WTC11 (cell line): Measurements from ENCODE around the gene LMTK2. TPM values are rescaled to one million over a fixed set of nuclear protein-coding genes. Genes with fewer than 3 reads are reported as not detected.

Experiments used
- ATAC-seq: fragments of 200-7000 bp; cut with Tn5 transposase; 2 replicates; pipeline ENCODE4 v1.10.0; 2021; ENCODE audit warnings: mild to moderate bottlenecking, moderate library complexity
- CTCF ChIA-PET: fragments of 300-600 bp; sonication (Branson Sonifier 250); formaldehyde crosslinking; loops from one replicate; lab custom pipeline; 2021; ENCODE audit warnings: antibody characterized with exemption; lab: Charles Lee
- POLR2A ChIA-PET: fragments of 350-600 bp; sonication (Branson Sonifier 250); formaldehyde crosslinking; loops from one replicate; lab custom pipeline; 2021; ENCODE audit warnings: antibody characterized with exemption; lab: Charles Lee
- DNase-seq: peaks from one replicate; pipeline ENCODE4 v3.0.0; 2021; ENCODE audit warnings: low spot score
- H3K27ac Mint-ChIP-seq: 2 replicates; pipeline ENCODE4 v1.8.0; 2021; ENCODE audit warnings: mixed read lengths
- H3K27me3 Mint-ChIP-seq: 2 replicates; pipeline ENCODE4 v1.8.0; 2021; ENCODE audit warnings: low read depth, mild to moderate bottlenecking, moderate library complexity, mixed read lengths
- H3K36me3 Mint-ChIP-seq: 2 replicates; pipeline ENCODE4 v1.8.0; 2021; ENCODE audit warnings: mixed read lengths
- H3K4me1 Mint-ChIP-seq: 2 replicates; pipeline ENCODE4 v1.8.0; 2022; ENCODE audit warnings: mixed read lengths
- H3K4me3 Mint-ChIP-seq: 2 replicates; pipeline ENCODE4 v1.8.0; 2021; ENCODE audit warnings: mild to moderate bottlenecking, moderate library complexity, mixed read lengths
- H3K9me3 Mint-ChIP-seq: 2 replicates; pipeline ENCODE4 v1.8.0; 2021; ENCODE audit warnings: mixed read lengths
- EMX1 ChIP-seq: fragments of 250-450 bp; sonication (Bioruptor Pico); IDR thresholded peaks from 2 replicates; pipeline ENCODE4 v1.8.0; 2021; ENCODE audit warnings: mild to moderate bottlenecking
- FOXP1 ChIP-seq: sonication (generic); formaldehyde crosslinking; IDR thresholded peaks from 2 replicates; pipeline ENCODE4 v1.8.0; 2022; ENCODE audit warnings: missing genetic modification reagents, mild to moderate bottlenecking, moderate library complexity, borderline replicate concordance
- JAZF1 ChIP-seq: fragments of 250-450 bp; sonication (Bioruptor Pico); IDR thresholded peaks from 2 replicates; pipeline ENCODE4 v1.9.0; 2021; ENCODE audit warnings: moderate library complexity, mild to moderate bottlenecking, inconsistent platforms
- JUN ChIP-seq: sonication (generic); formaldehyde crosslinking; IDR thresholded peaks from 2 replicates; pipeline ENCODE4 v1.8.0; 2023; ENCODE audit warnings: mild to moderate bottlenecking, missing genetic modification reagents
- MXD4 ChIP-seq: fragments of 250-450 bp; sonication (Bioruptor Pico); IDR thresholded peaks from 2 replicates; pipeline ENCODE4 v1.8.0; 2021; ENCODE audit warnings: mild to moderate bottlenecking, moderate library complexity, borderline replicate concordance
- RELA ChIP-seq: sonication (generic); formaldehyde crosslinking; IDR thresholded peaks from 2 replicates; pipeline ENCODE4 v1.8.1; 2022; ENCODE audit warnings: missing genetic modification reagents, mild to moderate bottlenecking, borderline replicate concordance
- RORB ChIP-seq: fragments of 250-450 bp; sonication (Bioruptor Pico); IDR thresholded peaks from 2 replicates; pipeline ENCODE4 v1.9.0; 2021; ENCODE audit warnings: mild to moderate bottlenecking
- SMAD3 ChIP-seq: sonication (generic); formaldehyde crosslinking; IDR thresholded peaks from 2 replicates; pipeline ENCODE4 v1.8.0; 2022; ENCODE audit warnings: missing genetic modification reagents, mild to moderate bottlenecking, borderline replicate concordance
- SMAD4 ChIP-seq: sonication (generic); formaldehyde crosslinking; IDR thresholded peaks from 2 replicates; pipeline ENCODE4 v1.8.0; 2022; ENCODE audit warnings: mild to moderate bottlenecking, missing genetic modification reagents
- TEAD1 ChIP-seq: sonication (generic); formaldehyde crosslinking; IDR thresholded peaks from 2 replicates; pipeline ENCODE4 v1.8.0; 2022; ENCODE audit warnings: mild to moderate bottlenecking, missing genetic modification reagents
- ZNF317 ChIP-seq: sonication (generic); formaldehyde crosslinking; IDR thresholded peaks from 2 replicates; pipeline ENCODE4 v1.8.1; 2023; ENCODE audit warnings: low read depth, mild to moderate bottlenecking, moderate library complexity, missing genetic modification reagents, borderline replicate concordance
- total RNA-seq: library from RNA; stranded (reverse); gene quantifications from 3 replicates; pipeline ENCODE4 v1.2.3, GENCODE V29; 2021
- TF ChIP-seq, protein P1 (sequence below): fragments of 250-450 bp; sonication (Bioruptor Pico); conservative IDR thresholded peaks from 2 replicates; pipeline ENCODE4 v1.9.0; 2021; ENCODE audit warnings: mild to moderate bottlenecking
- TF ChIP-seq, protein P2 (sequence below): sonication (generic); formaldehyde crosslinking; IDR thresholded peaks from 2 replicates; pipeline ENCODE4 v1.8.0; 2022; ENCODE audit warnings: mild to moderate bottlenecking, missing genetic modification reagents
- TF ChIP-seq, protein P3 (sequence below): sonication (generic); formaldehyde crosslinking; IDR thresholded peaks from 2 replicates; pipeline ENCODE4 v1.8.0; 2023; ENCODE audit warnings: missing genetic modification reagents, mild to moderate bottlenecking, borderline replicate concordance
- TF ChIP-seq, protein P4 (sequence below): sonication (generic); formaldehyde crosslinking; IDR thresholded peaks from 2 replicates; pipeline ENCODE4 v1.8.0; 2022; ENCODE audit warnings: mild to moderate bottlenecking, missing genetic modification reagents
- TF ChIP-seq, protein P5 (sequence below): sonication (generic); formaldehyde crosslinking; IDR thresholded peaks from 2 replicates; pipeline ENCODE4 v1.8.1; 2022; ENCODE audit warnings: mild to moderate bottlenecking, moderate library complexity, missing genetic modification reagents
- TF ChIP-seq, protein P6 (sequence below): fragments of 200-600 bp; IDR thresholded peaks from 2 replicates; pipeline ENCODE4 v1.8.0; 2022; ENCODE audit warnings: antibody characterized with exemption
- TF ChIP-seq, protein P7 (sequence below): sonication (generic); formaldehyde crosslinking; IDR thresholded peaks from 2 replicates; pipeline ENCODE4 v1.8.1; 2023; ENCODE audit warnings: mild to moderate bottlenecking, missing genetic modification reagents

Gene LMTK2
- total RNA-seq, 1 experiment from 2014 or later, result 24.3 TPM

DNA sequence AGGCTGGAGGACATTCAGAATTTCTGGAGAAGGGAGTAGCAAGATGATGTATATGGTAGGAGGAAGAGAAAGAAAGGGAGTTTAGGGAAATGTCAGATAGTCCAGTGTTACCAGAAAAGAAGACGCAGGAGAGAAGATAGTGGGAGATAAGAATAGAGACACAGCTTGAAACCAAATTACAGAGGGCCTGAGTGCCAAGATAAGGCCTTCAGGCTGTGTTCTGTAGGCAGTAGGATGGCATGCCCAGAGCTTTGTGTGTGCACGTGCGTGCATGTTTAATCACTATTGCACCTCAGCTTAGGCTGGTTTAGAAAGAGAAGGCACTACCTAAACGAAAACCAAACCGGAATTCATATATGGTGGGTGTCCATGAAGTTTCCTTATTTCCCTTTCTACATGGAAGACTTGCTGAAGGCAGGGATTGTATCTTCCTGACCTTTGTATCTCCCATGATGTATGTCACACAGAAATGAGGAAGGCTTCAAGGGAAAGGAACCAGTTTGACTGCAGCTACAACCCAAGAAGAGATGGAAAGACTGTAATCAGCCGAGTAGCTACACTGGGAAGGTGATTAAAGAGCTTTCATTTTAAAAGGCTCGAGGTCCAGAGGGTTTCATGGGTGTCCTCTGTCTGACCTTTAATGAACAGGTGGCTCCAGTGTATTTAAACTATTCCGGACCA lies 68.7 kb downstream of the LMTK2 start:
- Mint-ChIP-seq H3K4me1 (peaks cover 15% of the 10 kb centered on the region), H3K36me3 (peaks cover 16% of the 10 kb centered on the region; the same call in 1 of the 2 replicates), H3K4me3 (no peak overlapping the region), H3K27me3 (no peaks in the 10 kb centered on the region)
- ChIA-PET POLR2A (no interaction called here), CTCF (interaction anchor here (1.7 to 4.1 kb wide), 2 partner anchors 10 to 153 kb away, joined by 6 to 19 read pairs; no protein-coding TSS in a partner anchor)
- TF ChIP-seq RELA (CRISPR knock-in tag) (no peak), MXD4 (CRISPR knock-in tag) (no peak), SMAD3 (no peak), TEAD1 (CRISPR knock-in tag) (no peak), JAZF1 (CRISPR knock-in tag) (no peak), FOXP1 (no peak), ZNF317 (CRISPR knock-in tag) (no peak), RORB (CRISPR knock-in tag) (no peak), JUN (CRISPR knock-in tag) (no peak)
- TF ChIP-seq, protein P1, sequence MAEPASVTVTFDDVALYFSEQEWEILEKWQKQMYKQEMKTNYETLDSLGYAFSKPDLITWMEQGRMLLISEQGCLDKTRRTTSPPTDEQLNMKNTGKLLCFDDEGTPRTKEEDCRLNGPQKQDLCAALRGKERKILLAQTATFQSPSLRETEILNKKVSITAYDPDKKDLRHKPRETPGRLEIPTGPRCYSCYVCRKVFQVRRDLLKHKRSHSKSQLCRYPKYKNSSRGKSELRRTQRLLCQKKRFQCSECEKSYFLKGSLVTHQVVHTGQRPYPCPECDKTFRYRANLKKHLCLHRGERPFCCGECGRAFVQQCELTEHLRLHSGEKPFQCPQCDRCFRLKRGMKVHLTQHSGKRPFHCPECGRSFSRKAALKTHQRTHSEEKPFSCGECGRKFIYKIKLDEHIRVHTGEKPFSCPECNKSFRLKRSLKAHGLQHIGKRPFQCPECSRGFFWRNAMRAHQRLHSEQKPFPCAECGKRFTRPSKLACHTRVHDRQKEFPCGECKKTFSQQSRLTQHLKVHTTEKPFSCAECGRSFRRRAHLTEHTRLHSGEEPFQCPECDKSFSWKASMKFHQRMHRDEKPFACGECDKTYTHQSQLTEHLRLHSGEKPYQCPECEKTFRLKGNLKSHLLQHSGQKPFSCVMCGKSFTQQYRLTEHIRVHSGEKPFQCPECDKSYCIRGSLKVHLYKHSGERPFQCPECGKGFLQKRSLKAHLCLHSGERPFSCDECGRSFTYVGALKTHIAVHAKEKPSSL (CRISPR knock-in tag), result no peak
- TF ChIP-seq, protein P2, sequence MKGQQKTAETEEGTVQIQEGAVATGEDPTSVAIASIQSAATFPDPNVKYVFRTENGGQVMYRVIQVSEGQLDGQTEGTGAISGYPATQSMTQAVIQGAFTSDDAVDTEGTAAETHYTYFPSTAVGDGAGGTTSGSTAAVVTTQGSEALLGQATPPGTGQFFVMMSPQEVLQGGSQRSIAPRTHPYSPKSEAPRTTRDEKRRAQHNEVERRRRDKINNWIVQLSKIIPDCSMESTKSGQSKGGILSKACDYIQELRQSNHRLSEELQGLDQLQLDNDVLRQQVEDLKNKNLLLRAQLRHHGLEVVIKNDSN (CRISPR knock-in tag), result no peak
- TF ChIP-seq, protein P3, sequence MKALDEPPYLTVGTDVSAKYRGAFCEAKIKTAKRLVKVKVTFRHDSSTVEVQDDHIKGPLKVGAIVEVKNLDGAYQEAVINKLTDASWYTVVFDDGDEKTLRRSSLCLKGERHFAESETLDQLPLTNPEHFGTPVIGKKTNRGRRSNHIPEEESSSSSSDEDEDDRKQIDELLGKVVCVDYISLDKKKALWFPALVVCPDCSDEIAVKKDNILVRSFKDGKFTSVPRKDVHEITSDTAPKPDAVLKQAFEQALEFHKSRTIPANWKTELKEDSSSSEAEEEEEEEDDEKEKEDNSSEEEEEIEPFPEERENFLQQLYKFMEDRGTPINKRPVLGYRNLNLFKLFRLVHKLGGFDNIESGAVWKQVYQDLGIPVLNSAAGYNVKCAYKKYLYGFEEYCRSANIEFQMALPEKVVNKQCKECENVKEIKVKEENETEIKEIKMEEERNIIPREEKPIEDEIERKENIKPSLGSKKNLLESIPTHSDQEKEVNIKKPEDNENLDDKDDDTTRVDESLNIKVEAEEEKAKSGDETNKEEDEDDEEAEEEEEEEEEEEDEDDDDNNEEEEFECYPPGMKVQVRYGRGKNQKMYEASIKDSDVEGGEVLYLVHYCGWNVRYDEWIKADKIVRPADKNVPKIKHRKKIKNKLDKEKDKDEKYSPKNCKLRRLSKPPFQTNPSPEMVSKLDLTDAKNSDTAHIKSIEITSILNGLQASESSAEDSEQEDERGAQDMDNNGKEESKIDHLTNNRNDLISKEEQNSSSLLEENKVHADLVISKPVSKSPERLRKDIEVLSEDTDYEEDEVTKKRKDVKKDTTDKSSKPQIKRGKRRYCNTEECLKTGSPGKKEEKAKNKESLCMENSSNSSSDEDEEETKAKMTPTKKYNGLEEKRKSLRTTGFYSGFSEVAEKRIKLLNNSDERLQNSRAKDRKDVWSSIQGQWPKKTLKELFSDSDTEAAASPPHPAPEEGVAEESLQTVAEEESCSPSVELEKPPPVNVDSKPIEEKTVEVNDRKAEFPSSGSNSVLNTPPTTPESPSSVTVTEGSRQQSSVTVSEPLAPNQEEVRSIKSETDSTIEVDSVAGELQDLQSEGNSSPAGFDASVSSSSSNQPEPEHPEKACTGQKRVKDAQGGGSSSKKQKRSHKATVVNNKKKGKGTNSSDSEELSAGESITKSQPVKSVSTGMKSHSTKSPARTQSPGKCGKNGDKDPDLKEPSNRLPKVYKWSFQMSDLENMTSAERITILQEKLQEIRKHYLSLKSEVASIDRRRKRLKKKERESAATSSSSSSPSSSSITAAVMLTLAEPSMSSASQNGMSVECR (CRISPR knock-in tag), result no peak
- TF ChIP-seq, all 79 proteins: peak for 0
- no peak for DNase-seq
- ATAC-seq, result no peak
- Mint-ChIP-seq H3K9me3 (no peaks in the 10 kb centered on the region), H3K27ac (no peak overlapping the region)

DNA sequence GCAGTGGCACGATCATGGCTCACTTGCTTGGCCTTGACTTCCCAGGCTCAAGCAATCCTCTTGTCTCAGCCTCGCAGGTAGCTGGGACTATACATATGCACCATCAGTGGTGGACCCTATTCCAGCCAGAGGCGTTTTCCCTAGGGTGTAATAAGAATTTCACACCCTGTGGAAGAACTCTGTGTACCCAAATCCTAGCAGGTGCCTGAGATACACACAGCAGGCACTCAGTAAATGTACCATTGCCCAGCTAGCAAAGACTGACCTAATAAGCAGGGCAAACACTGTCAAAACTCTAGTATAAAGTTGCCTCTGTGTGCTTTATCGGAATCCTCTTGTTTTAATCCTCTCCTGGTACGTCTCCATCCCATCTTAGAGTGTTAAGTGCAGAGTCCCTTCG lies 70.9 kb downstream of the LMTK2 start:
- no peak for DNase-seq
- no peaks in the 10 kb centered on the region for H3K9me3 Mint-ChIP-seq
- H3K27me3 Mint-ChIP-seq, result no peaks in the 10 kb centered on the region
- H3K4me3 Mint-ChIP-seq, result no peak overlapping the region
- 0 out of 2 replicates have a peak overlapping the region, but pooled peaks have one; percentile 15 for H3K27ac Mint-ChIP-seq
- no peak for ATAC-seq
- POLR2A ChIA-PET, result no interaction called here
- peaks cover 13% of the 10 kb centered on the region for H3K36me3 Mint-ChIP-seq
- peaks cover 24% of the 10 kb centered on the region for H3K4me1 Mint-ChIP-seq
- CTCF ChIA-PET, result interaction anchor here (0.8 to 4.1 kb wide), 4 partner anchors 9 to 164 kb away, joined by 3 to 19 read pairs (median 8); no protein-coding TSS in a partner anchor
- TF ChIP-seq JAZF1 (CRISPR knock-in tag) (no peak), EMX1 (no peak), SMAD4 (CRISPR knock-in tag) (no peak)
- TF ChIP-seq, protein P4, sequence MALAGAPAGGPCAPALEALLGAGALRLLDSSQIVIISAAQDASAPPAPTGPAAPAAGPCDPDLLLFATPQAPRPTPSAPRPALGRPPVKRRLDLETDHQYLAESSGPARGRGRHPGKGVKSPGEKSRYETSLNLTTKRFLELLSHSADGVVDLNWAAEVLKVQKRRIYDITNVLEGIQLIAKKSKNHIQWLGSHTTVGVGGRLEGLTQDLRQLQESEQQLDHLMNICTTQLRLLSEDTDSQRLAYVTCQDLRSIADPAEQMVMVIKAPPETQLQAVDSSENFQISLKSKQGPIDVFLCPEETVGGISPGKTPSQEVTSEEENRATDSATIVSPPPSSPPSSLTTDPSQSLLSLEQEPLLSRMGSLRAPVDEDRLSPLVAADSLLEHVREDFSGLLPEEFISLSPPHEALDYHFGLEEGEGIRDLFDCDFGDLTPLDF (CRISPR knock-in tag), result no peak
- TF ChIP-seq, protein P5, sequence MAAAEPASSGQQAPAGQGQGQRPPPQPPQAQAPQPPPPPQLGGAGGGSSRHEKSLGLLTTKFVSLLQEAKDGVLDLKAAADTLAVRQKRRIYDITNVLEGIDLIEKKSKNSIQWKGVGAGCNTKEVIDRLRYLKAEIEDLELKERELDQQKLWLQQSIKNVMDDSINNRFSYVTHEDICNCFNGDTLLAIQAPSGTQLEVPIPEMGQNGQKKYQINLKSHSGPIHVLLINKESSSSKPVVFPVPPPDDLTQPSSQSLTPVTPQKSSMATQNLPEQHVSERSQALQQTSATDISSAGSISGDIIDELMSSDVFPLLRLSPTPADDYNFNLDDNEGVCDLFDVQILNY, result no peak
- TF ChIP-seq, protein P6, sequence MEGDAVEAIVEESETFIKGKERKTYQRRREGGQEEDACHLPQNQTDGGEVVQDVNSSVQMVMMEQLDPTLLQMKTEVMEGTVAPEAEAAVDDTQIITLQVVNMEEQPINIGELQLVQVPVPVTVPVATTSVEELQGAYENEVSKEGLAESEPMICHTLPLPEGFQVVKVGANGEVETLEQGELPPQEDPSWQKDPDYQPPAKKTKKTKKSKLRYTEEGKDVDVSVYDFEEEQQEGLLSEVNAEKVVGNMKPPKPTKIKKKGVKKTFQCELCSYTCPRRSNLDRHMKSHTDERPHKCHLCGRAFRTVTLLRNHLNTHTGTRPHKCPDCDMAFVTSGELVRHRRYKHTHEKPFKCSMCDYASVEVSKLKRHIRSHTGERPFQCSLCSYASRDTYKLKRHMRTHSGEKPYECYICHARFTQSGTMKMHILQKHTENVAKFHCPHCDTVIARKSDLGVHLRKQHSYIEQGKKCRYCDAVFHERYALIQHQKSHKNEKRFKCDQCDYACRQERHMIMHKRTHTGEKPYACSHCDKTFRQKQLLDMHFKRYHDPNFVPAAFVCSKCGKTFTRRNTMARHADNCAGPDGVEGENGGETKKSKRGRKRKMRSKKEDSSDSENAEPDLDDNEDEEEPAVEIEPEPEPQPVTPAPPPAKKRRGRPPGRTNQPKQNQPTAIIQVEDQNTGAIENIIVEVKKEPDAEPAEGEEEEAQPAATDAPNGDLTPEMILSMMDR, result no peak
- TF ChIP-seq, protein P7, sequence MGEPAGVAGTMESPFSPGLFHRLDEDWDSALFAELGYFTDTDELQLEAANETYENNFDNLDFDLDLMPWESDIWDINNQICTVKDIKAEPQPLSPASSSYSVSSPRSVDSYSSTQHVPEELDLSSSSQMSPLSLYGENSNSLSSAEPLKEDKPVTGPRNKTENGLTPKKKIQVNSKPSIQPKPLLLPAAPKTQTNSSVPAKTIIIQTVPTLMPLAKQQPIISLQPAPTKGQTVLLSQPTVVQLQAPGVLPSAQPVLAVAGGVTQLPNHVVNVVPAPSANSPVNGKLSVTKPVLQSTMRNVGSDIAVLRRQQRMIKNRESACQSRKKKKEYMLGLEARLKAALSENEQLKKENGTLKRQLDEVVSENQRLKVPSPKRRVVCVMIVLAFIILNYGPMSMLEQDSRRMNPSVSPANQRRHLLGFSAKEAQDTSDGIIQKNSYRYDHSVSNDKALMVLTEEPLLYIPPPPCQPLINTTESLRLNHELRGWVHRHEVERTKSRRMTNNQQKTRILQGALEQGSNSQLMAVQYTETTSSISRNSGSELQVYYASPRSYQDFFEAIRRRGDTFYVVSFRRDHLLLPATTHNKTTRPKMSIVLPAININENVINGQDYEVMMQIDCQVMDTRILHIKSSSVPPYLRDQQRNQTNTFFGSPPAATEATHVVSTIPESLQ (CRISPR knock-in tag), result no peak
- TF ChIP-seq, protein P2 (CRISPR knock-in tag), result no peak
